RKO (cell line): ENCODE measurements around the gene ZNF783.
"Not testable (repeated sequence)": the region's sequence is repeated elsewhere in the genome, so short reads cannot be mapped to it uniquely, and the experiment has no call there.

Experiments
- DNase-seq: peaks from one replicate; pipeline ENCODE4 v3.0.0-alpha.2; 2016; ENCODE audit warnings: low spot score

ZNF783 gene

GRCh38 chr7:149240637-149241036 lies 21.4 kb upstream of the ZNF783 start:
- DNase-seq, result no peak

GRCh38 chr7:149241696-149242095 lies 20.3 kb upstream of the ZNF783 start:
- DNase-seq, result no peak

- DNase-seq, result peak; percentile 78
These were observed 16.8 kb upstream of the ZNF783 start for GRCh38 chr7:149245244-149245643.

- DNase-seq, result no peak
These were observed 16.3 kb upstream of the ZNF783 start for GRCh38 chr7:149245744-149246143.

GRCh38 chr7:149248777-149249176 lies 13.2 kb upstream of the ZNF783 start:
- DNase-seq, result no peak

- not testable (repeated sequence) for DNase-seq
These were observed 11.8 kb upstream of the ZNF783 start for GRCh38 chr7:149250151-149250550.

- DNase-seq, result not testable (repeated sequence)
These were observed 10.5 kb upstream of the ZNF783 start for GRCh38 chr7:149251518-149251917.

GRCh38 chr7:149252378-149252777 lies 9.6 kb upstream of the ZNF783 start:
- DNase-seq, result no peak

GRCh38 chr7:149253665-149254064 lies 8.3 kb upstream of the ZNF783 start:
- DNase-seq, result no peak

- DNase-seq, result no peak
These were observed 7.7 kb upstream of the ZNF783 start for GRCh38 chr7:149254181-149254858.

- DNase-seq, result no peak
These were observed 6.8 kb upstream of the ZNF783 start for GRCh38 chr7:149255174-149255573.

GRCh38 chr7:149256568-149256967 lies 5.4 kb upstream of the ZNF783 start:
- DNase-seq, result no peak

GRCh38 chr7:149257146-149257545 lies 4.8 kb upstream of the ZNF783 start:
- peak; percentile 43 for DNase-seq

- DNase-seq, result peak; percentile 79
These were observed 624 bp upstream of the ZNF783 start for GRCh38 chr7:149261316-149261828.

GRCh38 chr7:149266451-149266850 lies 4.5 kb downstream of the ZNF783 start:
- no peak for DNase-seq

- DNase-seq, result no peak
These were observed 5.7 kb downstream of the ZNF783 start for GRCh38 chr7:149267733-149268132.

- not testable (repeated sequence) for DNase-seq
These were observed 12.4 kb downstream of the ZNF783 start for GRCh38 chr7:149274424-149274823.

GRCh38 chr7:149277871-149278270 lies 15.9 kb downstream of the ZNF783 start:
- DNase-seq, result no peak

- no peak for DNase-seq
These were observed 16.4 kb downstream of the ZNF783 start for GRCh38 chr7:149278396-149278795.

- DNase-seq, result no peak
These were observed 17.2 kb downstream of the ZNF783 start for GRCh38 chr7:149279111-149279743.

GRCh38 chr7:149280151-149280550 lies 18.2 kb downstream of the ZNF783 start:
- DNase-seq, result no peak

GRCh38 chr7:149280661-149281507 lies 18.9 kb downstream of the ZNF783 start:
- DNase-seq, result no peak
